GM19043 (cell line): ENCODE results near the gene GNB1.

ENCODE experiments used
- ATAC-seq: cut with Tn5 transposase; IDR thresholded peaks from one replicate; pipeline ENCODE4 v1.9.1; 2021; ENCODE audit warnings: low read depth; ENCODE audit not compliant: unreplicated experiment

The GNB1 gene

DNA sequence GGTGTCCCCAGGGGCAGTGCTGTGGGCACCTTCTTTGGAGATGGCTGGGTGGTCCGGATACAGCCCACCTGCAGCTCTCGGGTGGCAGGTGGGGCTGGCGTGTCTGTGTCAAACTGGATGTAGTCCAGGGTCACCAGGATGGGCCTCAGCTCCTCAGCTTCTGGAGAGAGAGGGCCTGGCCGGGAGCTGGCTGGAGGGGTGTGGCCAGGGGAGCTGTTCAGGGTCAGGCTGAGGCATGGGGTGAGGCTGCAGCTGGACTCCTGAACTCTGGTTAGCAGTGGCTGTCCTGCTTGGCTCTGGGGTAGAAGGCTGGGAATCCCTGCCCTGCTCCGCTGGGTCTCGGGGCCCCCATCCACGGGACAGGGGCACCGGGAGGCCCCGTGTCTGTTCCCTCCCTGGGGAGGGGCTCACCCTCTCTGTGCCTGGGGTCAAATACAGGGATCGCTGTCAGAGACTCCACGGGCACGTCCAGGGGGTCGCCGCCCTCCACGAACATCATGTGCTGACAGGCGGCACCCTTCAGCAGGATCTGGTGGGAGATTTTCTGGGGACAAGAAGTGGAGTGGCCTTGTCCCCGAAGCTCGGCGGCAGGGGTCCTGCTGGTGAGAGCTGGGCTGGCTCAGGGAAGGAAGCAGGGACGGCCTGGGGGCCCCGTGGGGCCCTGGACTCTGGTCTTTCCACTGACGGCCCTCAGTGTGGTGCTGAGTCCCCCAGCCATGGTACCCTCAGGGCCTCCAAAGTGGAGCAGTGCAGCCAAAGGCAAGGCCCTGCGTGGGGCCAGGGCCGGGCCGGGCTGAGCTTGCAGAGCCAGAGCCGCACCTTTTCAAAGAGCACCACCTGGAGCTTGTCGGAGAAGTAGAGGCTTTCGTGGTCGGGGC is 32.3 kb upstream of the GNB1 start:
- ATAC-seq, result no peak

DNA sequence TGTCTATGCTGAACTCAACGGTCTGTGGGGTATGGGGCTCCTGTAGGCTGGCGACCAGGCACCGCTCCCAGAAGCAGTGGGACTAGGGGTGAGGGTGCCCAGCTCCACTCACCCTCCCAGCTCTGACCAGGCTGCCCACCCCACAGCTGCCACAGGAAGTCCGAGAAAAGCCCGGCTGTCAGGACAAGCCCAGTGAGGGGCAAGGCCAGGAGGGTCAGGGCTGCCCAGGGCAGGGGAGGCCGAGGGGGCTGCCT is 31.7 kb upstream of the GNB1 start:
- ATAC-seq, result no peak

DNA sequence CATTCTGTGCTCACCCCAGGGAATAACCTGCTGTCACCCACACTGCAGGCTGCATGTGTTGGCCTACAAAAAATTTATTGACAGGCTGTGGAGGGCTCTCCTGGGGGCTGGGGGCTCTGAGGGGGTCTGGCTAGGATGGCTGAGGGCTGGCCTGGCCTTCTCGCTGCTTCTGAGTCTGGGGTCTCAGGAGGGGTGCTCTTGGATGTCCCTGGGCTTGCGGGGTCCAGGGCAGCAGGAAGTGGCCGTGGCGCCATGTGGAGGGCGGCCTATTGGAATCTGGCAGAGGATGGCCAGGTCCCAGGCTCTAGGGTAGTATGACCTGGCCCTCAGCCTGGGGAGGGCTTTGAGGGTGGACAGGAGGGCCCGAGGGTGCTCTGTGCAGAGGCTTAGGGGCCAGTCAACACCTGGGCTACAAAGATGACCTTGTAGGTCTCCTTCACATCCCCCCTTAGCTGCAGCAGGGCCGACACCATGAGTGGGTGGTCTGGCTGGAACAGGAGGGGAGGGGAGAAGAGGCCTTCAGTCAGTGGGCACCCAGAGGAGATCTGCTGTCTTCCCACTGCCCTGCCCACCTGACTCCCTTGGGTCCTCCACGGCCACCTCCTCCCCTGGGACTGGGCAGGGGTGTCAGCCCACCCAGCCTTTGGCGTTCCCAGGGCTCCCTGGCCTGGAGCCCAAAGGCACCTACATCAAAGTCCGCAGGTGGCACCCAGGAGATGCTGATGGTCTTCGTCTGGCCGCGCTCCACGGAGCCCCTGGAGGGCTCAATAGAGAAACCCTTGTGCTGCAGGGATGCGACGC is 31.2 kb upstream of the GNB1 start:
- no peak for ATAC-seq

GRCh38 chr1:1921459-1921862 is 30.6 kb upstream of the GNB1 start:
- ATAC-seq, result no peak

- ATAC-seq, result no peak
These were observed 29.9 kb upstream of the GNB1 start for GRCh38 chr1:1920608-1921458.

DNA sequence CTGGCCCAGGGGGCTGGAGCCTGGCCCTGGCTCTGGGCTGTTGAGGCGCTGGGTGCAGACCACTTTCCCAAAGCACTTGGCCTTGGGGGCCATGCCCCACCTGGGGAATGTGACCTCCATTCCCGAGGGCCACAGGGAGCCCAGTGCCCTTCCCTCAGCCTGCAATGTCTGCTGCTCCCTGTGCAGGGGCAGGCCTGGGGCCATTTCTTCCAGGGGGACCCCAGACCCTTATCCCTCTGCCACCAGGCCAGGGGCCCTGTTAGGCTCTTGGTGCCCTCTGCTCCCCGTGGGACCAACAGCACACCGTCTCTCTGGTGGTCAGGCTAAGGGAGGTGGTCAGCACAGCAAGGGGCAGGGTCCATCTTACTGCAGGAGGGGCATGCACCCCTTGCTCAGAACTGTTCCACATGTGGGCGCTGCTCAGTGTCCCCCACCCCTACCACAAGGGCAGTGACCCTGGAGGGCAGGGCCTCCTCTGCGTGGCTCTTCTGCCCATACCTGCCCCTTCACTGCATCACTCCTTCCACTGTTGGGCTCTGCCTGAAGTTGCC is 29.2 kb upstream of the GNB1 start:
- ATAC-seq, result no peak

DNA sequence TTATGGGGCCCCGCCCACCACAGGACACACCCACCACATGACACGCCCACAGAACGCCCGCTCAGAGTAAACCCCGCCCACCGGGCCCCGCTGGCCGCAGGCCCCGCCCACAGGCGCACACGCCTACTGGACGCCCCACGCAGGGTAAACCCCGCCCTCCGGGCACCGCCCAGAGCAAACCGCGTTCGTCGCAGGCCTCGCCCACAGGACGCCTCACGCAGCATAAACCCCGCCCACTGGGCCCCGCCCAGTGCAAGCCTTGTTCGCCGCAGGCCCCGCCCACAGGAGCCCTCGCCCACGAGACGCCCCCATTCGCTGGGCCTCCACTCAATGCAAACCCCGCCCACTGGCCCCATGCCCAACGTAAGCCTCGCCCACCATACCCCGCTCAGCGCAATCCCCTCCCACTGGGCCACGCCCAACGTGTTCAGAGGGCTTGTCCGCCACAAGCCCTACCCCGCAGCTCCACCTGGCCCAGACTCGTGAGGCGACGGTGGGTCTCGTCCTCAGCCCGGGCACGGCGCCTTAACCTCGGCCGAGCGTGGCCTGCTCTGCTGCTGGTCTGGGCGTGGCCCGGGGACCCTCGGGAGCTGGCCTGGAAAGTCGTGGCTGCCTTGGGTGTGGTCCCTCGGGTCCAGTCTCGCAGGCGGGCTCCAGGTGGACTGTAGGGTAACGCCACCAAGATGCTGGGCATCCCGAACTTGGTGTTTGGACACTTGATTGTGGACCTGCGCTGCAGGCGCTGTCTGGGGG is 28.6 kb upstream of the GNB1 start:
- ATAC-seq, result peak; percentile 82

DNA sequence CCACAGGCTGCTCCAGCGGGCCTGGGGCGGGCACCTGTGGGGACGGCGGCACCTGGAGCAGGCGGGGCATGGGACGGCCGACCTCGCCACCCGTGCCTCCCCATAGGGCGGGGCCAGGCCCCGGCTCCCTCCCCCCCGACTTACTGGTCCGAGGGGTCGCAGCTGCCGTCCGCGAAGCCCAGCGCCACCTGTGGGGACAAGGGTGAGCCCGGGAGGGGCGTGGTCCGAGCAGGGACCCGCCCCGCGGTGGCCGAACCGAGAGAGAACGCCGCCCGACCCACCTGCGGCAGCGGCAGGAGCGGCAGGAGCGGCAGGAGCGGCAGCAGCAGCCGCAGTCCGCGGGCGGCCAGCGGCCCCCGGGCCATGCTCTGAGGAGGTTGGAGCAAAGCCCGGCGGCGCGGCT is 28.0 kb upstream of the GNB1 start, which contains the start of gene TMEM52:
Gene TMEM52, minus strand, starts transcription at position 379 of the 403 bp plus-strand sequence. Its CDS starts 14 bp downstream, at position 365.
- peak; percentile 15 for ATAC-seq

- no peak for ATAC-seq
These were observed 27.4 kb upstream of the GNB1 start for GRCh38 chr1:1917995-1918900.

DNA sequence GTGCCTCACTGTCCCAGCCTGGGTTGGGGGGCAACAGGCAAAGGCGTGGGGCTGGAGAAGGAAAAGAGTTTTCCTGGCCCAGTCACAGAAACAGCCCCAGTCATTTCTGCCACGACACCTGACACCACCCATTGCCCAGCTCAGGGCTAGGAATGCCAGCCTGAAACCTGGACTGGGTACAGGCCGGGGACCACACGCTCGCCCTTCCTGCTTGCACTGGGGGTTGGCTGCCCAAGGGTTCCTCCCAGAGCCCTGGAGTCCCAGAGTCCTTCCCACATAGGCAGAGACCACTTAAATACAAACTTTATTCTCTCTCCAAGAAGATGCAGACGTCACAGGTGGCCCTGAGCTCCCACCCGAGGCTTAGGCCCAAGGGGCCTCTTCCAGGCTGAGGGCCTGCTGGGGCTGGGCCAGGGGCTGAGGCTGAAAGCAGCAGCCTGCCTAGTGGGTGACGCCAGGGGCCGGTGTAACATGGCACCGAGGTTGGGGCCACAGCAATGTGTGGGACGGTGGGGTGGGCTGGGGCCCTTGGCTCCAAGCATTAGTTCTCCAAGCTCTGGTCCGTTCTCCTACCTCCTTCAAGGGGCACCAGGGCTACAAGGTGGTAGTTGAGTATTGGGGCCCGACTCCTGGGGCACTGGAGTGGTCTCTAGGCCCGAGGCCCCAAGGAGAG is 26.6 kb upstream of the GNB1 start:
- ATAC-seq, result no peak

- no peak for ATAC-seq
These were observed 26.0 kb upstream of the GNB1 start for GRCh38 chr1:1916851-1917251.

- ATAC-seq, result no peak
These were observed 25.3 kb upstream of the GNB1 start for GRCh38 chr1:1915911-1916840.

DNA sequence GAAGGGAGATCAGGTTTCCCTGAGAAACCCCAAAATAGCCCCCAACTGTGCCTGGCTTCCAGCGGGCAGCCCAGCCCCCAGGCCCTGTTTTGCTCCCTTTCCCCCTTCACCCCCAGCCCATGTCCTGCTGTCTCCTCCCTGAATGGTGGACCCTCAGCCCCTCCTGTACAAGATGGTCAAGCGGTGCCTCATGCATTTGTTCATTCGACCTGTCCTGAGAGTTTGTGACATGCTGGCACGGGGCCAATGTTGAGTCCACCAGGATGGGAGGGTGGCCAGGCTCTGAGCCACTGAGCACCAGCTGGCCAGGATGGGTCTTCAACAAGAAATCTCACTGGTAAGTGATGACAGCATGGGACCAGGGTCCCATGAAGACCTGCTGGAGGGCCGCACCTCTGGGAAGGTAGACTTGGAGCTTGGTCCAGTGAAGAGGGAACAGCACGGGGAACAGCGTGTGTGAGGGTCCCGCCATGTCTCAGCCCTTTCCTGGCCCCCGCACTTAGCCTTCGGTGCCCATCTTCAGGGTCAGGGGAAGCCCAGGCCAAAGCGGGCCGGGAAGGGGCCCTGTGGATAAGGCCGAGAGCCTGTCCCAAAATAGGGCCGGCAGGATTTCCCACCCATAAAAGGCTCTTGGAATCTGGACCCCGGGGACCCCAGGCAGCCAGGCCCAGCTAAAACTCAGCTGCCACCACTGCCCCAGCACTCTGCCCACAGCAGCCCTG is 24.2 kb upstream of the GNB1 start, which contains the start of gene CALML6:
Gene CALML6, plus strand, starts transcription at position 290 of the 722 bp plus-strand sequence. Its CDS starts 21 bp downstream, at position 311.
- no peak for ATAC-seq

DNA sequence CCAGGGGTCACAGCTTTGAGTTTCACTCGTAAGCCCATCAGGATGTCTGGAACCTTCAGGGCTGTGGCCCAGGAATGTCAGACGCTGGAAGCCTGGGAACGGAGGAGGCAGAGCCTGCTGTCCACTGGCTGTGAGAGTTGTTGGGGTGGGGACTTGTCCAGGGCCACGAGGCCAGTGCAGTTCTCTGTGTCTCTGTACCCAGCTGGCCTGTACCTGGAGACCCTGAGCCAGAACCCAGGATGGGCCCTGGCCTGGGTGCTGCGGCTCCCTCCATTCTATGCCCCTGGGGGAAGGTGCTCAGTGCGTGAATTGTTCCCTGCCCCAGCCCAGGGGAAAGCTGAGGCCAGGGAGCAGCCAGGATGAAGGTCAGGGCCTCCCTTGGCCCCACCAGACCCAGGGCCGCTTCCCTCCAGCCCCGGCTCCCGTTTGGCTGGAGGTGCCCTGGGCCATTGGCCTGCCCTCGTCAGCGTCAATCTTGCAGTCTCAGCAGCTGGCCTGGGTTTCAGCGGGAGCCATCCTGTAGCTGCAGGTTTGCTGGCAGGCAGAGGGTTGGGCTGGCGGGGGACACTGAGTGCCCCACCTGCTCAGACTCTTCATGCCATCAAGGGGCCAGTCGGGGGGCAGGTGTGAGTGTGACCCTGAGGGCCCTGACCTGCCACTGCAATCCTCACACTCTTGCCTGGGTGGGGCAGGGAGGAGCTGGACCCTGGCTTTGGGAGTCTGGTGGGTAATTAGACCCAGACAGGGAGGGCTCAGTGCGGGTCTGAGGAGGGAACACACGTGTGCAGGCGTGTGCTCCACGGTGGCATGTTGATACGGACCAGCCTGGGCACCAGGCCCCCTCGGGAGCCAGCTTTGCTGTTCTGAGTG is 23.4 kb upstream of the GNB1 start:
- no peak for ATAC-seq

GRCh38 chr1:1911350-1912041 is 20.6 kb upstream of the GNB1 start:
- ATAC-seq, result no peak
